ENCODE measurements around the gene SORT1.

DNA sequence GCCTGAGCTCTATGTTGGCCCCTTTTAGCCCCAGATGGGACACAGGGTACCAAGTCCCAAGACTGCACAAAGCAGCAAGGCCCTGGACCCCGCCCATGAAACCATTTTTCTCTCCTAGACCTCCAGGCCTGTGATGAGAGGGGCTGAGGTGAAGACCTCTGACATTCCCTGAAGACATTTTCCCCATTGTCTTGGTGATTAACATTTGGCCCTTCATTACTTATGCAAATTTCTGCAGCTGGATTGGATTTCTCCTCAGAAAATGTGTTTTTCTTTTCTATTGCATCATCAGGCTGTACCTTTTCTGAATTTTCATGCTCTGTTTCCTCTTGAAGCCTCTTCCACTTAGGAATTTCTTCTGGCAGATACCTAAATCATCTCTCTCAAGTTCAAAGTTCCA lies 36.8 kb upstream of the SORT1 start:
- TF ChIP-seq EZH2 (IDR thresholded peaks at IDR 0.05) (no peak), POLR2AphosphoS5 (IDR thresholded peaks at IDR 0.05; ENCODE audit: borderline replicate concordance, low read depth, low read length) (no peak), FOXP2 (optimal IDR thresholded peaks at IDR 0.05; ENCODE audit: control extremely low read depth, extremely low read length, insufficient read depth) (no peak)
